AML-193 (cell line): ENCODE results near the gene SLC25A30.

ENCODE experiments used
- DNase-seq, 2 experiments: peaks; one replicate each; lab custom pipeline; 2025; lab: John Stamatoyannopoulos, UW

Gene SLC25A30

GRCh38 chr13:45417790-45418534, at the start of gene SLC25A30:
Gene SLC25A30 (minus strand): TSS chr13:45418373. CDS start chr13:45411425, 6,948 bp downstream.
- DNase-seq, result peak; percentile 93 to 97

GRCh38 chr13:45466359-45466758, 48.2 kb upstream of the SLC25A30 start:
- DNase-seq, result no peak

GRCh38 chr13:45464687-45465453, 46.7 kb upstream of the SLC25A30 start, which contains the start of gene COG3:
Gene COG3 (plus strand): TSS chr13:45464939. CDS start chr13:45465037, 98 bp downstream.
- peak; percentile 99 to 100 for DNase-seq

- no peak for DNase-seq
Measured at GRCh38 chr13:45464141-45464686, 46.0 kb upstream of the SLC25A30 start.

- no peak for DNase-seq
Measured at GRCh38 chr13:45456196-45456972, 38.2 kb upstream of the SLC25A30 start.

- DNase-seq, result no peak
Measured at GRCh38 chr13:45454204-45454603, 36.0 kb upstream of the SLC25A30 start.

GRCh38 chr13:45451282-45451681, 33.1 kb upstream of the SLC25A30 start:
- DNase-seq, result no peak

- DNase-seq, result no peak
Measured at GRCh38 chr13:45448965-45449559, 30.9 kb upstream of the SLC25A30 start.

GRCh38 chr13:45447050-45447661, 29.0 kb upstream of the SLC25A30 start:
- no peak for DNase-seq

- DNase-seq, result no peak
Measured at GRCh38 chr13:45446181-45446580, 28.0 kb upstream of the SLC25A30 start.

GRCh38 chr13:45445053-45445452, 26.9 kb upstream of the SLC25A30 start:
- DNase-seq, result no peak

- DNase-seq, result peak; percentile 19 to 26
Measured at GRCh38 chr13:45441633-45442032, 23.5 kb upstream of the SLC25A30 start.

- no peak for DNase-seq
Measured at GRCh38 chr13:45439781-45440462, 21.7 kb upstream of the SLC25A30 start.

- no peak for DNase-seq
Measured at GRCh38 chr13:45439008-45439407, 20.8 kb upstream of the SLC25A30 start.

GRCh38 chr13:45437947-45438346, 19.8 kb upstream of the SLC25A30 start:
- DNase-seq, result no peak

- DNase-seq, result no peak
Measured at GRCh38 chr13:45436953-45437352, 18.8 kb upstream of the SLC25A30 start.

GRCh38 chr13:45436332-45436731, 18.2 kb upstream of the SLC25A30 start:
- DNase-seq, result no peak

GRCh38 chr13:45434556-45435371, 16.6 kb upstream of the SLC25A30 start:
- DNase-seq, result no peak

GRCh38 chr13:45433381-45433790, 15.2 kb upstream of the SLC25A30 start:
- no peak for DNase-seq
